AG09319 (cell line): ENCODE measurements around the gene HDHD3.
A peak's percentile ranks its signal among the peaks of the same experiment; 100 is the strongest.

Source experiments
- DNase-seq: peaks from one replicate; pipeline ENCODE4 v3.0.0-alpha.2; 2010; ENCODE audit warnings: low read depth; ENCODE audit errors: extremely low read depth
- TF ChIP-seq, protein P1 (sequence below): IDR thresholded peaks from 2 replicates; pipeline ENCODE4 v1.5.1; 2011; ENCODE audit warnings: low read depth, mild to moderate bottlenecking, inconsistent platforms, low read length, moderate library complexity

The HDHD3 gene

DNA sequence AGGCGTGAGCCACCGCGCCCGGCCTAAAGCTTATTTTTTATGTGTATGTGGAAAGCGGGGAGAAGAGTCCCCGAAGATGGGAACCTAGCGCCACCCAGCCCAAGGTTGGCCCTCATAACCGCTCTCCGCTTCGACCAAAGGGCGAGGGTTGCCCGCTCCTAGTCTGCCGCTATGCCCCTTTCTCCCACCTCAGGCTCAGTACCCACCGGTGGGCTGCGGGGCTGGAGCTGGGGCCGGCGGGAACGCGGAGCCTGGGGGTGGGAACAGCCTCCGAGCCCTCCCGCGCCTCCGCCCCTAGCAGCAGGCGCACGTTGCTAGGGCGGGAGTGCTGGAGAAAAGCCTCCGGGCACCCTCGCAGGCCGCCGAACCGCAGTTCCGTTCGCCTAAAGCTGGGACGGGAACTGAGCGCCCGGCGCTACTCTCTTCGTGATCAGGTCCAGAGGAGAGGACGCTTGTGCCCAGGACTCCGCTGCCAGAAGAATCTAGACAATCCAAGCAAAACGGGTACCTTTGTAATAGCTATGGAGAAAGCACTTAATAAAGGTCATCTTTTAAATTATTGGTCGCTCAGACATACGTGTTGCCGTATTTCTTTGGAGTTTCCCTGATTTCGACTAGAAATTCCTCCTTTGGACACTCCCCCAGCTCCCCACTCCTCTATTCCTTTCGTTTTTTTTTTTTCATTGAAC is 36.6 kb downstream of the HDHD3 start, which contains the start of gene WDR31:
WDR31 (minus strand) TSS at position 265 of the 689 bp plus-strand sequence. CDS start 8,253 bp downstream, outside the sequence.
- peak; percentile 71 for DNase-seq
- TF ChIP-seq, protein P1, sequence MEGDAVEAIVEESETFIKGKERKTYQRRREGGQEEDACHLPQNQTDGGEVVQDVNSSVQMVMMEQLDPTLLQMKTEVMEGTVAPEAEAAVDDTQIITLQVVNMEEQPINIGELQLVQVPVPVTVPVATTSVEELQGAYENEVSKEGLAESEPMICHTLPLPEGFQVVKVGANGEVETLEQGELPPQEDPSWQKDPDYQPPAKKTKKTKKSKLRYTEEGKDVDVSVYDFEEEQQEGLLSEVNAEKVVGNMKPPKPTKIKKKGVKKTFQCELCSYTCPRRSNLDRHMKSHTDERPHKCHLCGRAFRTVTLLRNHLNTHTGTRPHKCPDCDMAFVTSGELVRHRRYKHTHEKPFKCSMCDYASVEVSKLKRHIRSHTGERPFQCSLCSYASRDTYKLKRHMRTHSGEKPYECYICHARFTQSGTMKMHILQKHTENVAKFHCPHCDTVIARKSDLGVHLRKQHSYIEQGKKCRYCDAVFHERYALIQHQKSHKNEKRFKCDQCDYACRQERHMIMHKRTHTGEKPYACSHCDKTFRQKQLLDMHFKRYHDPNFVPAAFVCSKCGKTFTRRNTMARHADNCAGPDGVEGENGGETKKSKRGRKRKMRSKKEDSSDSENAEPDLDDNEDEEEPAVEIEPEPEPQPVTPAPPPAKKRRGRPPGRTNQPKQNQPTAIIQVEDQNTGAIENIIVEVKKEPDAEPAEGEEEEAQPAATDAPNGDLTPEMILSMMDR, result no peak

DNA sequence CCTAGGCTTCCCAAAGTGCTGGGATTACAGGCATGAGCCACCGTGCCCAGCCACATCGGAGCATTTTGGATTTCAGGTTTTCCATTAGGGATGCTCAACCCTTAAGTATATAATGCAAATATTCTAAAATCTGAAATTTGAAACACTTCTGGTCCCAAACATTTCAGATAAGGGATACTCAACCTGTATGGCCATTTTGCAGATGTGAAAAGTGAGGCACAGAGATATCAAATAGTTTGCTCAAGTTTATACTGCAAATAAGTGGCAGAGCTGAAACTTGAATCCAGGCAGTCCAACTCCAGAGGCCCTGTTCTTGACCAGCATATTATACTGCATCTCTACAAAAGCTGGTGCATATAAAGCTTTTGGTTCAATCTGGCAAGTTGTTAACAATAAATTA is 39.1 kb downstream of the HDHD3 start:
- TF ChIP-seq, protein P1, result no peak
- no peak for DNase-seq

- no peak for DNase-seq
- TF ChIP-seq, protein P1, result no peak
Observed at GRCh38 chr9:113331780-113332179, 45.0 kb downstream of the HDHD3 start.

- TF ChIP-seq, protein P1, result no peak
- no peak for DNase-seq
Observed at GRCh38 chr9:113328045-113328782, 48.6 kb downstream of the HDHD3 start.

DNA sequence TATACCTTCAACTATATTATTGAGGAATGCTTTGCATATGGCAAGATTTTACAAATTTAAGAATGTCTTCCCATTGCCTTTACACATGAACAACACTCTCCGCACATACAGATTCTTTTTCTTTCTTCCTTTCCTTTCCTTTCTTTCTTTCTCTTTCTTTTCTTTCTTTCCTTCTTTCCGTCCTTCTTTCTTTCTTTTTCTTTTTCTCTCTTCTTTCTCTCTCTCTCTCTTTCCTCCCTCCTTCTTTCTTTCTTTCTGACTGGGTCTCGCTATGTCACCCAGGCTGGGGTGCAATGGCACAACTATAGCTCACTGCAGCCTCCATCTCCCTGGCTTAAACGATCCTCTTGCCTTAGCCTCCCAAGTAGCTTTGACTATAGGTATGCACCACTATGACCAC is 50.6 kb downstream of the HDHD3 start:
- TF ChIP-seq, protein P1, result no peak
- DNase-seq, result no peak
